Large intestine (tissue), 12 donors: Measurements from ENCODE around the gene PRRX2. TPM values are rescaled to one million over a fixed set of nuclear protein-coding genes. Genes with fewer than 3 reads are reported as not detected.
A peak's percentile ranks its signal among the peaks of the same experiment; 100 is the strongest.

Experiments
- DNase-seq, 2 donors: peaks; one replicate each; pipeline versions ENCODE4 v3.0.0 to v3.0.0-alpha.2; 2013
- H3K27ac ChIP-seq: one replicate; pipeline ENCODE4 v1.5.1; 2013; ENCODE audit warnings: low read length
- H3K27me3 ChIP-seq: 2 replicates; pipeline ENCODE4 v1.6.1; 2013; ENCODE audit warnings: low read length; ENCODE audit not compliant: control insufficient read depth, insufficient read depth
- H3K36me3 ChIP-seq: 2 replicates; pipeline ENCODE4 v1.6.1; 2013; ENCODE audit warnings: low read length; ENCODE audit not compliant: control insufficient read depth, insufficient read depth
- H3K4me1 ChIP-seq: one replicate; pipeline ENCODE4 v1.6.1; 2013; ENCODE audit warnings: low read length; ENCODE audit not compliant: control insufficient read depth, insufficient read depth
- H3K4me3 ChIP-seq: one replicate; pipeline ENCODE4 v1.5.1; 2013; ENCODE audit warnings: low read length
- H3K9me3 ChIP-seq: one replicate; pipeline ENCODE4 v1.6.1; 2013; ENCODE audit warnings: mild to moderate bottlenecking, low read depth, low read length, moderate library complexity; ENCODE audit not compliant: control insufficient read depth
- WGBS: methylation state at CpG from one replicate; pipeline ENCODE4 v1.1.5; 2013; ENCODE audit warnings: low lambda C conversion rate; ENCODE audit not compliant: insufficient coverage; 5-methylcytosine and 5-hydroxymethylcytosine counted together
- long read RNA-seq, 11 donors: transcript quantifications; one replicate each; lab custom pipeline, GENCODE V29; 2026
- polyA plus RNA-seq: library from polyadenylated mRNA; unstranded; fragments of 120-200 nt; gene quantifications from one replicate; pipeline ENCODE4 v1.2.1, GENCODE V29; 2013

Gene PRRX2
- polyA plus RNA-seq = 1.6 TPM
- long read RNA-seq, donor 1, partial matches to known transcripts = 0 of 1 reads
- long read RNA-seq, donor 1, other reads (novel, unspliced or antisense) = 0 of 1 reads
- long read RNA-seq, donor 2 = 0 reads
- long read RNA-seq, donor 3 = 0 reads
- long read RNA-seq, donor 4 = 0 reads
- long read RNA-seq, donor 5, transcript PRRX2-201 (4 exons, 1,311 nt) = major isoform, 5 of 5 reads
- long read RNA-seq, donor 5, partial matches to known transcripts = 0 of 5 reads
- long read RNA-seq, donor 5, other reads (novel, unspliced or antisense) = 0 of 5 reads
- long read RNA-seq, donor 6, partial matches to known transcripts = 0 of 2 reads
- long read RNA-seq, donor 6, other reads (novel, unspliced or antisense) = 0 of 2 reads
- long read RNA-seq, donor 7, partial matches to known transcripts = 0 of 1 reads
- long read RNA-seq, donor 7, other reads (novel, unspliced or antisense) = 0 of 1 reads
- long read RNA-seq, donor 8, partial matches to known transcripts = 0 of 1 reads
- long read RNA-seq, donor 8, other reads (novel, unspliced or antisense) = 0 of 1 reads
- long read RNA-seq, donor 9, partial matches to known transcripts = 0 of 1 reads
- long read RNA-seq, donor 9, other reads (novel, unspliced or antisense) = 0 of 1 reads
- long read RNA-seq, donor 10, partial matches to known transcripts = 0 of 1 reads
- long read RNA-seq, donor 10, other reads (novel, unspliced or antisense) = 0 of 1 reads
- long read RNA-seq, donor 11, partial matches to known transcripts = 0 of 1 reads
- long read RNA-seq, donor 11, other reads (novel, unspliced or antisense) = 0 of 1 reads

GRCh38 chr9:129665389-129665775 is at the start of gene PRRX2:
PRRX2 (plus strand) TSS chr9:129665647; CDS start chr9:129665868, 221 bp downstream.
- WGBS = no CpG with 5 or more reads among the region's 37 CpGs
- Histone ChIP-seq H3K27ac (no peak within 1 kb of the TSS), H3K4me1 (peaks cover 5% of the 10 kb centered on the region), H3K36me3 (no peaks in the 10 kb centered on the region), H3K9me3 (peaks cover 6% of the 10 kb centered on the region), H3K27me3 (peaks cover 59% of the 10 kb centered on the region), H3K4me3 (peak within 1 kb of the TSS; percentile 18)
- peak in 1 of 2 donors; percentile 35 for DNase-seq

DNA sequence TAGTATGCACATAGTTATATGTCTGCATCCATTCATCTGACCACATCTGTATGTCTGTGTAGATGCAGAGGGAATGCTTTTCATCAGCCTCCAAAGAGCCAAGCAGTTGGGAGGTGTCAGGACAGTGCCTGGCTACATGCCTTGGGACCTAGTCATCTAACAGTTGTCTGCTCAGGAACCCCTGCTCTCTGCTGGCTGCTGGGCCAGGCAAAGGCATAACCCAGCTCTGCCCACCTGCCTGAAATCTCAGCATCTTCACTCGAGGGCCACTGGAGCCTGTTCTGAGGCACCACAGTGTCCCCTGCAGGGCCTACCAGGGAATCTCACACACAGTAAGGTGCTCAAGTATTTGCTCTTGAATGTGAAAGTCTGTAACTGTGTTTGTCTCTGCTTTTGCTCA is 48.3 kb upstream of the PRRX2 start:
- H3K36me3 ChIP-seq = no peaks in the 10 kb centered on the region
- H3K4me3 ChIP-seq = no peak overlapping the region
- H3K4me1 ChIP-seq = peaks cover 4% of the 10 kb centered on the region
- DNase-seq = no peak
- no CpG with 5 or more reads among the region's 1 CpG for WGBS
- H3K27ac ChIP-seq = no peak overlapping the region
- peaks cover 11% of the 10 kb centered on the region for H3K27me3 ChIP-seq
- peaks cover 3% of the 10 kb centered on the region for H3K9me3 ChIP-seq

- peak; percentile 57 to 79 for DNase-seq
- Histone ChIP-seq H3K27me3 (peaks cover 11% of the 10 kb centered on the region), H3K27ac (no peak overlapping the region), H3K9me3 (peaks cover 3% of the 10 kb centered on the region), H3K36me3 (no peaks in the 10 kb centered on the region), H3K4me1 (peaks cover 4% of the 10 kb centered on the region), H3K4me3 (peak overlapping the region; percentile 44)
- WGBS = no CpG with 5 or more reads among the region's 82 CpGs
Observed at GRCh38 chr9:129619787-129620668, 45.4 kb upstream of the PRRX2 start.

GRCh38 chr9:129620669-129621295 is 44.7 kb upstream of the PRRX2 start, which contains the start of gene C9orf50:
C9orf50 (minus strand) TSS chr9:129621101; CDS start chr9:129620574, 527 bp downstream.
- Histone ChIP-seq H3K36me3 (no peaks in the 10 kb centered on the region), H3K4me1 (peaks cover 4% of the 10 kb centered on the region), H3K9me3 (peaks cover 3% of the 10 kb centered on the region), H3K27ac (no peak within 1 kb of the TSS), H3K4me3 (peak within 1 kb of the TSS; percentile 44), H3K27me3 (peaks cover 11% of the 10 kb centered on the region)
- no peak for DNase-seq
- WGBS = no CpG with 5 or more reads among the region's 21 CpGs

- no peak for DNase-seq
- Histone ChIP-seq H3K27ac (no peak overlapping the region), H3K9me3 (peaks cover 3% of the 10 kb centered on the region), H3K4me3 (no peak overlapping the region), H3K4me1 (peaks cover 15% of the 10 kb centered on the region), H3K36me3 (peaks cover 8% of the 10 kb centered on the region), H3K27me3 (peaks cover 11% of the 10 kb centered on the region)
- WGBS = 94% methylated on average over 2 of the region's 6 CpGs
Observed at GRCh38 chr9:129623331-129623730, 42.1 kb upstream of the PRRX2 start.

DNA sequence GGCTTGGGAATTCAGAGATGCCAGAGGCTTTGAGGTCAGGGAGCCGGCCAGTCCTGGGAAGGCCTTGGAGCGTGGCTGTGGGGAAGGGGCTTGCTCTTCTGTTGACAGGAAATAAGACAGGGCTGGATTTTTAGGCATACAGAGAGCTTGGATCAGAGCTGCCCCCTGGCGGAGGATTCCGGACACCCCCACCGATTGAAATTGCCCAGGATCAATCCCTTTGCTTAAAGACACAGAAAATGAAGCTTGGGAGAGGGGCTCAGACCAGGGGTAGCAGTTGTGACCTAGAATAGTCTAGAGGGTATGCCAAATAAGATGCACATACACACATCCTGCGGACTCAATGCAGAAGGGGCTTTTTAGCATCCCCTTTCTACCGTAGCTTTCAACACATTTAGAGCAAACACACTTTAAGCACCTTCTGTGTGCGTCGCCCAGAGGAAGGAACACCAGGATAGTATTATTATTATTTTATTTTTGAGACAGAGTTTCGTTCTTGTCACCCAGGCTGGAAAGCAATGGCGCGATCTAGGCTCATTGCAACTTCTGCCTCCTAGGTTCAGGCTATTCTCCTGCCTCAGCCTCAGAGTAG is 41.2 kb upstream of the PRRX2 start:
- H3K4me3 ChIP-seq = no peak overlapping the region
- no peak overlapping the region for H3K27ac ChIP-seq
- H3K9me3 ChIP-seq = peaks cover 3% of the 10 kb centered on the region
- peaks cover 11% of the 10 kb centered on the region for H3K27me3 ChIP-seq
- no CpG with 5 or more reads among the region's 12 CpGs for WGBS
- DNase-seq = no peak
- peaks cover 17% of the 10 kb centered on the region for H3K4me1 ChIP-seq
- H3K36me3 ChIP-seq = peaks cover 11% of the 10 kb centered on the region

DNA sequence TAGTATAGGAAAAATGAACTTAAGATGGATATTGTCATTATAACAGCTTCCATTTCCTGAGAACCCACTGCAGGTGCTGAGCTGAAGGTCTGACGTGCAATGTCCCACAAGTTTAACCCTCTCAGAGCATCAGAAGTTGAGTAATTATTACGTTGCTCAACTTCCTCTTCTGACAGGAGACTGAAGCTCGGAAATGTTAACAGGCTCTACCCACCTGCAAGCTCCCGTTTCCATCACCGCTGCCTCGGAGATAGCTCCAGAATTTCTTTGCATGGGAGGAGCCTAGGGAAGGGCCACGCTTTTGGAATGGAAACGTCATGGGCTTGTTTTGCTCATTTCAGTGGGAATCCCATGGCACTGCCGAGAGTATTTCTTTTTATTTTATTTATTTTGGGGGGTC is 40.5 kb upstream of the PRRX2 start:
- H3K36me3 ChIP-seq = peaks cover 16% of the 10 kb centered on the region
- H3K27me3 ChIP-seq = peaks cover 5% of the 10 kb centered on the region
- no peak overlapping the region for H3K4me3 ChIP-seq
- no peak for DNase-seq
- no peak overlapping the region for H3K27ac ChIP-seq
- peaks cover 14% of the 10 kb centered on the region for H3K4me1 ChIP-seq
- no CpG with 5 or more reads among the region's 9 CpGs for WGBS
- peaks cover under 1% of the 10 kb centered on the region for H3K9me3 ChIP-seq

DNA sequence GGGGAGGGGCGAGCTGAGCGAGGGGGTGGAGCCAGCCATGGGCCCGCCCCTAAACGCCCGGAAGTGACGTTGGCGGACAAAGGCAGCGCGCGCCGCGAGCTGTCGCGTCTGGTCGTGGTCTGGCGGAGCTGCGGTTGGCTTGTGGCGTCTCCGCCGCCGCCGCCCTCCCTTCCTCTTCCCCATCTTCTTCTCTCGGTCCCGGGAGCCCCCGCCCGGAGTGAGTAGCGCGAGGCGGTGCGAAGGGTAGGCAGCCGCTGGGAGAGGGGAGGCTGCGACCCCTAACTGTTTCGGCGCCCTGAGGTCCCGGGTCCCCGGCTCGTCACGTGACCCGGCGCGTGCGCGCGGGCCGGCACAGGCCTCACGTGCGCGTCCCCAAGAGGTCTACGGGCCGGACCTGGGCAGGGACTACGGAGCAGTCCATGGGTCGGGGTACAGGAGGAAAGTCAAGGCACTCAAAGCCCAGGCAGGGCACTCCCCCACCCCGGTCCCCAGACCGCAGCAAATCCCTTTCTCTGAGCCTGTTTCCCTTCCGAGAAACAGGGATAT is 39.3 kb upstream of the PRRX2 start, which contains the start of gene NTMT1:
Gene NTMT1, plus strand, starts transcription at position 85 of the 546 bp plus-strand sequence. CDS start 6,541 bp downstream, outside the sequence.
- WGBS = no CpG with 5 or more reads among the region's 55 CpGs
- DNase-seq = peak; percentile 78 to 90
- Histone ChIP-seq H3K9me3 (no peaks in the 10 kb centered on the region), H3K27me3 (no peaks in the 10 kb centered on the region), H3K36me3 (peaks cover 16% of the 10 kb centered on the region), H3K27ac (peak within 1 kb of the TSS; percentile 99), H3K4me3 (peak within 1 kb of the TSS; percentile 97), H3K4me1 (peaks cover 17% of the 10 kb centered on the region)

- peak; percentile 72 to 85 for DNase-seq
Observed at GRCh38 chr9:129626625-129627284, 38.7 kb upstream of the PRRX2 start.

More at GRCh38 chr9:129626625-129627284, 38.7 kb upstream of the PRRX2 start:
- Histone ChIP-seq H3K4me1 (peaks cover 17% of the 10 kb centered on the region), H3K36me3 (peaks cover 22% of the 10 kb centered on the region), H3K4me3 (peak overlapping the region; percentile 97), H3K27ac (peak overlapping the region; percentile 99), H3K27me3 (no peaks in the 10 kb centered on the region), H3K9me3 (no peaks in the 10 kb centered on the region)
- WGBS = no CpG with 5 or more reads among the region's 20 CpGs
